Loucy (cell line): Measurements from ENCODE around the gene MYPN.

Source experiments
- EZH2phosphoT487 ChIP-seq: fragments of 200-600 bp; IDR thresholded peaks from 2 replicates; pipeline ENCODE4 v1.6.1; 2018; ENCODE audit warnings: antibody characterized with exemption, mild to moderate bottlenecking, moderate library complexity, borderline replicate concordance
- TF ChIP-seq, protein P1 (sequence below): fragments of 200-600 bp; sonication (generic); conservative IDR thresholded peaks from 2 replicates; pipeline ENCODE4 v1.5.1; 2014; ENCODE audit warnings: mild to moderate bottlenecking, antibody characterized with exemption, low read length

DNA sequence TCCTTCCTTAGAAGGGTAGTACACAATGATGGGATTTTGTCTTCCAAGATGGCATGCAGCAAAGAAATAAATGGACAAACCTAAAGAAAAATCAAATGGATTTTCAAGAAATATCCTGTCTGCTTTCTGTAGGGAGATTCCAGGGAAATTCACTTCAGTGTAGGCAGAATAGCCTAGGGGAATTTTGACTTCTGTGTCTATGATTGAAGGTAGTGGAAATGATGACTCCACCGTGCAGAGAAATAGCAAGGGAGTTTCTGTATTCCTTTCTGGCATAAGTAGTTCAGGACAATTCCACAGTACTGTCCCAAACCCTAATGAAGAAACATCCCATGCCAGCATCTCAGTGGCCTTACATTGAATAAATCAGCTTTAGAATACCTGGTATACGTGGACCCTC is 113.1 kb downstream of the MYPN start:
- TF ChIP-seq, protein P1, sequence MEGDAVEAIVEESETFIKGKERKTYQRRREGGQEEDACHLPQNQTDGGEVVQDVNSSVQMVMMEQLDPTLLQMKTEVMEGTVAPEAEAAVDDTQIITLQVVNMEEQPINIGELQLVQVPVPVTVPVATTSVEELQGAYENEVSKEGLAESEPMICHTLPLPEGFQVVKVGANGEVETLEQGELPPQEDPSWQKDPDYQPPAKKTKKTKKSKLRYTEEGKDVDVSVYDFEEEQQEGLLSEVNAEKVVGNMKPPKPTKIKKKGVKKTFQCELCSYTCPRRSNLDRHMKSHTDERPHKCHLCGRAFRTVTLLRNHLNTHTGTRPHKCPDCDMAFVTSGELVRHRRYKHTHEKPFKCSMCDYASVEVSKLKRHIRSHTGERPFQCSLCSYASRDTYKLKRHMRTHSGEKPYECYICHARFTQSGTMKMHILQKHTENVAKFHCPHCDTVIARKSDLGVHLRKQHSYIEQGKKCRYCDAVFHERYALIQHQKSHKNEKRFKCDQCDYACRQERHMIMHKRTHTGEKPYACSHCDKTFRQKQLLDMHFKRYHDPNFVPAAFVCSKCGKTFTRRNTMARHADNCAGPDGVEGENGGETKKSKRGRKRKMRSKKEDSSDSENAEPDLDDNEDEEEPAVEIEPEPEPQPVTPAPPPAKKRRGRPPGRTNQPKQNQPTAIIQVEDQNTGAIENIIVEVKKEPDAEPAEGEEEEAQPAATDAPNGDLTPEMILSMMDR, result no peak
- no peak for TF ChIP-seq EZH2phosphoT487
